ENCODE data around the gene TLR6.

Gene TLR6

DNA sequence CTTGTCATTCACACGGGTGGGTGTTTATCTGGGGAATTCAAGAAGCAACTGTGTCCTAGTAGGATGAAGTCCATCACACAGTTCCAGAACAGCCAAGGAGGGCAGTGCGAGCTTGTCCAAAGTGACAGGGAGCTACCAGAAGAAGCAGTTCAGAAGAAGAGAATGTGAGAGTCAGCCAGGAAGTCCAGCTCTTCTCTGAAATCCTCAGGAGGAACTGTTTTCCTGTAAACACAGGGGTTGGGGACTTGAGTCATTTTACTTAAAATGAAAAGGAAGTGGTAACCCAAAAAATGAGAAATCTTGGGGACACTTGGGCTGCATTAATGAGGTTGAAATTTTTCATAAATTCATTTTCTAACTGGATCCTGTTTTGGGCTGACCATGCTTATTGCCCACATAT, 65.6 kb downstream of the TLR6 start:
- no peak for DNase-seq (ENCODE audit: low read depth)
- TF ChIP-seq, protein P1, sequence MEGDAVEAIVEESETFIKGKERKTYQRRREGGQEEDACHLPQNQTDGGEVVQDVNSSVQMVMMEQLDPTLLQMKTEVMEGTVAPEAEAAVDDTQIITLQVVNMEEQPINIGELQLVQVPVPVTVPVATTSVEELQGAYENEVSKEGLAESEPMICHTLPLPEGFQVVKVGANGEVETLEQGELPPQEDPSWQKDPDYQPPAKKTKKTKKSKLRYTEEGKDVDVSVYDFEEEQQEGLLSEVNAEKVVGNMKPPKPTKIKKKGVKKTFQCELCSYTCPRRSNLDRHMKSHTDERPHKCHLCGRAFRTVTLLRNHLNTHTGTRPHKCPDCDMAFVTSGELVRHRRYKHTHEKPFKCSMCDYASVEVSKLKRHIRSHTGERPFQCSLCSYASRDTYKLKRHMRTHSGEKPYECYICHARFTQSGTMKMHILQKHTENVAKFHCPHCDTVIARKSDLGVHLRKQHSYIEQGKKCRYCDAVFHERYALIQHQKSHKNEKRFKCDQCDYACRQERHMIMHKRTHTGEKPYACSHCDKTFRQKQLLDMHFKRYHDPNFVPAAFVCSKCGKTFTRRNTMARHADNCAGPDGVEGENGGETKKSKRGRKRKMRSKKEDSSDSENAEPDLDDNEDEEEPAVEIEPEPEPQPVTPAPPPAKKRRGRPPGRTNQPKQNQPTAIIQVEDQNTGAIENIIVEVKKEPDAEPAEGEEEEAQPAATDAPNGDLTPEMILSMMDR (IDR thresholded peaks at IDR 0.05; ENCODE audit: low read depth, low read length, missing control alignments): no peak
- H3K4me3 ChIP-seq (ENCODE audit: low read depth, low read length): no peak overlapping the region

DNA sequence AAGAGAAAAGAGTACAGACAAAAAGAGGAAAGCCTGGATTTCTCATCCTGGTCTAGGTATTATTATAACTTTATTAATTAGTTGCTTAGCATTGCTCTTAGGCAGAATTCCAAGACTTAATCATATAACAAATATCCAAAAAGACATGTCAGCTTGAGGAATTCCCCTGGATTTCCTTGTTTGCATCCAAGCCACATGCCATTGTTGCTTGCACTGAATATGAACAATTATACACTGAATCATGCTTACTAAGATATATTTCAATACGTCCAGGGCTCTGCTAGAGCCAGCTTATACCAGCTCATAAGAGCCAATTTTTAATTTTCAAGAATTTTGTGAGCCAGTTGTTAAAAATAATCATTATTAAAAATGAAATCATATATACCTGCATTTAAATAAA, 68.3 kb downstream of the TLR6 start:
- no peak overlapping the region for H3K4me3 ChIP-seq (ENCODE audit: low read depth, low read length)
- TF ChIP-seq, protein P1 (IDR thresholded peaks at IDR 0.05; ENCODE audit: low read depth, low read length, missing control alignments): no peak

DNA sequence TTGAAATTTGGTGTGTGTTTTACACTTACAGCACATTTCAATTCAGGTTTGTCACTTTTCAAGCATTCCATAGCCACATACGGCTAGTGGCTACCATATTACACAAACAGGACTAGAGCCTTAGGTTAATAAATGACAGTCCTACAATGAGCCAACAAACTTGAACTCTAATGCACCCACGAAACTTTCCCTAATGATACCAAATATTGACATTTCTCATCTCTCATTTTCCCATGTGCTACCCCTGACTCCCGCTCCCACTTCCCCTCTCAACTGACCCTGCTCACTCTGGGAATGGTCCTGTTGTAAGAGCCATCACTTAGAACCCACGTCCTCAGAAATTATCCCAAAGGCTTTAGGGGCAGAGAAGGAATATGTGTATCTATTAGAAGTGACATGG, 68.9 kb downstream of the TLR6 start:
- H3K4me3 ChIP-seq (ENCODE audit: low read depth, low read length): no peak overlapping the region
- TF ChIP-seq, protein P1 (IDR thresholded peaks at IDR 0.05; ENCODE audit: low read depth, low read length, missing control alignments): no peak
- no peak for DNase-seq (ENCODE audit: low read depth)

More for the DNA sequence above, 68.3 kb downstream of the TLR6 start:
- DNase-seq (ENCODE audit: low read depth): no peak

DNA sequence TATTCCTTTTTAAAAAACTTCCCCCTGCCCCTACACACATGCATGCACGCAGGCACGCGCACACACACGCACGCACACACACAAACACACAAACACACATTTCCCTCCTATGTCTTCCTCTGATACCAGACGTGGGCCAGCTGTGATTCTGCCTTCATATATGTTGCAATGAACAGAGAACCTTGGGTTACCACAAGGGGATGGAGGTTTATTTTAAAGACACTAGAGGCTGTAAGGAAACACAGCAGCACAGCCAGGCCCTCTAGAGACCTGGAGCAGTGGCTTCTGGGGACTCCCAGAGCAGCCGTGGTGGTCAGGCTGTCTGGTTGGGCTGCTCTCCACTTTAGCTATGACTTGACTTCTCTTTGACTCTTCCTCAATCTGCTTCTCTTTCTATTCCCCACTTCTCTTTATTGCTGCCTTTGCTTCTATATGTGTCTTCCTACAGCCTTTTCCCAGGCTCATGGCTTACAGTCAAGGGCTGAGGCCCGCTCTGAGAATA, 70.7 kb downstream of the TLR6 start:
- TF ChIP-seq, protein P1 (IDR thresholded peaks at IDR 0.05; ENCODE audit: low read depth, low read length, missing control alignments): peak; percentile 17
- H3K4me3 ChIP-seq (ENCODE audit: low read depth, low read length): no peak overlapping the region
- DNase-seq (ENCODE audit: low read depth): no peak

DNA sequence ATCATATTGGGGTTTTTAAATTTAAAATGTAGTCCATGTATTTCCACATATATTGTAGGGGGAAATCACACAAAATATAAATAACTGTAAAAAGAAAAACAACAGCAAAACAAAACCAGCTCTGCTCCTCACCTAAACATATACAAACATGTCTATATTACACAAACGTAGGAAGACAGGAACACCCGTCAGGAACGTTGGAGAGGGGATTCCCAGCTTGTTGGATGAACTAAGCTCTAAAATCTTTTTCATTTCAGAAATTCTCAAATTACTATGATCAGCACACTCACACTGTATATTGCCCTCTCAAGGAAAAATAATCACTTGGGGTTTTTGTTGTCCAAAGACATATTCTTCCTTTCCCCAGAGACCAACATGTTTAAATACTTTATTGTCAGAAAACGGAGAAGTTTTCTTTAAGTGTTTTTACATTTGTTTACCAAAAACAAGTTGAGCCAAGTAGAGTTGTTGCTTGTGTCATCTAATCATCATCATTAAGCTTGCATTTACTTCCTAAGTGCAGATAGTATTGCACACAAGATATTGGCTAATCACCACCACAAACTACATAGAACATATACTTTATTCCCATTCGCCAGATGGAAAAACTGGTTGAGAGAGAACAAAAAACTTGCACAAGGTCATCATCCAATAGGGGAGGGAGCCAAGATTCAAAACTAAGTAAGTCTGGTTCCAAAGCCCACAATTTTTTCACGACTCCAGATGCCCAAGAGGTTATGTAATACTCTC, 71.4 kb downstream of the TLR6 start:
- DNase-seq (ENCODE audit: low read depth): no peak
- TF ChIP-seq, protein P1 (IDR thresholded peaks at IDR 0.05; ENCODE audit: low read depth, low read length, missing control alignments): no peak
- H3K4me3 ChIP-seq (ENCODE audit: low read depth, low read length): no peak overlapping the region

DNA sequence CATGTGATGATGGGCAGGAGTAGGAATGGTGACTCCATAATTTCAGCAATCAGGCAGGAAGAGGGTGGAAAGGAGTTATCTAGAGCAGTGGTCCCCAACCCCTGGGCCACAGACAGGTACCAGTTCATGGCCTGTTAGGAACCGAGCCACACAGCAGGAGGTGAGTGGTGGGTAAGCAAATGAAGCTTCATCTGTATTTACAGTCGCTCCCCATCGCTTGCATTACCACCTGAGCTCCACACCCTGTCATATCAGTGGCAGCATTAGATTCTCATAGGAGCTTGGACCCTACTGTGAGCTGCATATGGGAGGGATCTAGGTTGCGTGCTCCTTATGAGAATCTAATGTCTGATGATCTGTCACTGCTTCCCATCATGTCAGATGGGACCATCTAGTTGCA, 72.5 kb downstream of the TLR6 start:
- TF ChIP-seq, protein P1 (IDR thresholded peaks at IDR 0.05; ENCODE audit: low read depth, low read length, missing control alignments): no peak
- no peak for DNase-seq (ENCODE audit: low read depth)
- H3K4me3 ChIP-seq (ENCODE audit: low read depth, low read length): no peak overlapping the region

DNA sequence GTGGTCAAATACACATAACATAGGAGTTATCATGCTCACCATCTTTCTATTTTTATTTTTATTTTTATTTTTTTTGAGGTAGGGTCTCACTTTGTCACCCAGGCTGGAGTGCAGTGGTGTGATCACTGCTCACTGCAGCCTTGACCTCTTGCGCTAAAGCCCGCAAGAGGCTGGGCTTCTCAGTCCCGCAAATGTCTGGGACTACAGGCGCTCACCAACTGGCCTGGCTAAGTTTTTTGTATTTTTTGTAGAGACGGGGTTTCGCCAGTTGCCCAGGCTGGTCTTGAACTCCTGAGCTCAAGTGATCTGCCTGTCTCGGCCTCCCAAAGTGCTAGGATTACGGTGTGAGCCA, 73.5 kb downstream of the TLR6 start:
- no peak overlapping the region for H3K4me3 ChIP-seq (ENCODE audit: low read depth, low read length)
- DNase-seq (ENCODE audit: low read depth): no peak
- TF ChIP-seq, protein P1 (IDR thresholded peaks at IDR 0.05; ENCODE audit: low read depth, low read length, missing control alignments): no peak
